Kidney (tissue), 14 donors: ENCODE data around the gene RAB20. TPM values are rescaled to one million over a fixed set of nuclear protein-coding genes. Genes with fewer than 3 reads are reported as not detected.
"Not testable (repeated sequence)": the region's sequence is repeated elsewhere in the genome, so short reads cannot be mapped to it uniquely, and the experiment has no call there.

Source experiments
- DNase-seq, 5 donors: peaks; one replicate each; pipeline ENCODE4 v3.0.0-alpha.2; 2013 to 2020
- FAIRE-seq: peaks from 2 replicates; lab custom pipeline; 2012; peaks lifted over from hg19 to GRCh38; lab: Jason Lieb, UNC
- H3K27ac ChIP-seq, 2 donors: one replicate each; pipeline ENCODE4 v1.7.0; 2013; ENCODE audit warnings: low read depth in 2 of 2, low read length in 2 of 2, inconsistent platforms in 1 of 2
- H3K27me3 ChIP-seq: one replicate; pipeline ENCODE4 v1.7.1; 2013; ENCODE audit warnings: low read length, inconsistent platforms; ENCODE audit not compliant: control insufficient read depth, insufficient read depth
- H3K36me3 ChIP-seq, 3 donors: one replicate each; pipeline versions ENCODE4 v1.7.0 to v1.7.1; 2013; ENCODE audit warnings: low read length in 3 of 3, control low read depth in 1 of 3, inconsistent platforms in 1 of 3; ENCODE audit not compliant: insufficient read depth in 3 of 3, control insufficient read depth in 2 of 3
- H3K4me1 ChIP-seq, 3 donors: one replicate each; pipeline versions ENCODE4 v1.7.0 to v1.7.1; 2013; ENCODE audit warnings: low read length in 3 of 3, inconsistent platforms in 1 of 3, low read depth in 1 of 3; ENCODE audit not compliant: control insufficient read depth in 2 of 3, insufficient read depth in 2 of 3
- H3K4me3 ChIP-seq, 3 donors: one replicate each; pipeline versions ENCODE4 v1.7.0 to v1.8.1; 2013; ENCODE audit warnings: low read length in 3 of 3, control low read depth in 1 of 3, inconsistent platforms in 1 of 3
- H3K9ac ChIP-seq, 3 donors: one replicate each; pipeline versions ENCODE4 v1.7.0 to v1.7.1; 2013; ENCODE audit warnings: low read length in 3 of 3, control low read depth in 1 of 3, inconsistent platforms in 1 of 3
- H3K9me3 ChIP-seq, 3 donors: one replicate each; pipeline versions ENCODE4 v1.7.0 to v1.7.1; 2013; ENCODE audit warnings: low read length in 3 of 3, control low read depth in 1 of 3, inconsistent platforms in 1 of 3; ENCODE audit not compliant: control insufficient read depth in 2 of 3, insufficient read depth in 1 of 3
- CTCF ChIP-seq: IDR thresholded peaks from 3 replicates; pipeline ENCODE4 v1.5.1; 2012; ENCODE audit warnings: mild to moderate bottlenecking, moderate library complexity, borderline replicate concordance; ENCODE audit not compliant: insufficient read depth; ENCODE audit errors: extremely low read depth
- intact Hi-C: fragments of 100-400 bp; cut with DNase I; formaldehyde crosslinking; loops from one replicate; pipeline ENCODE4 v1.11.1; 2022
- polyA plus RNA-seq: library from polyadenylated mRNA; stranded (reverse); fragments of 350-450 nt; fragmentation: Illumina TruSeq; extraction: RNeasy Lipid Tissue Mini Kit (QIAGEN cat#74804); gene quantifications from one replicate; pipeline ENCODE4 v1.2.3, GENCODE V29; 2014; ENCODE audit warnings: low read depth, low replicate concordance; ENCODE audit not compliant: insufficient read depth
- total RNA-seq: library from RNA; stranded (reverse); fragmentation: NEBNext Ultra II Directional; extraction: Animal tissue kit (Norgen Biotek cat#: 25700); gene quantifications from one replicate; pipeline ENCODE4 v1.2.1, GENCODE V29; 2021
- donor health status: control.
- donor health status: control.
- donor health status: control.
- donor health status: control.
- donor health status: control.
- donor health status: DM: yes; HTN: yes; CAD: no.
- donor health status: Normal renal cell carcinoma (clear cell type).

RAB20 gene
- total and polyA plus RNA-seq, 2 donors from 2014 or later: 33.6 to 47.7 TPM

- peaks cover 0 to 4% (median 0%) of the 10 kb centered on the region in 3 donors for H3K4me1 ChIP-seq
- FAIRE-seq (no peak), DNase-seq (no peak)
- TF ChIP-seq CTCF: no peak
- H3K9ac ChIP-seq: no peak overlapping the region
- no peaks in the 10 kb centered on the region for H3K27me3 ChIP-seq
- no peaks in the 10 kb centered on the region for H3K36me3 ChIP-seq
- H3K27ac ChIP-seq: no peak overlapping the region
- H3K4me3 ChIP-seq: no peak overlapping the region
- no peaks in the 10 kb centered on the region for H3K9me3 ChIP-seq
- intact Hi-C loops: no loop called here
Measured at GRCh38 chr13:110607675-110608224, 46.2 kb upstream of the RAB20 start.

- intact Hi-C loops, FAIRE-seq, H3K36me3 ChIP-seq, H3K27me3 ChIP-seq, H3K27ac ChIP-seq, DNase-seq, H3K9ac ChIP-seq, H3K4me3 ChIP-seq, H3K9me3 ChIP-seq, H3K4me1 ChIP-seq: not testable (repeated sequence)
Measured at GRCh38 chr13:110606281-110606680, 44.8 kb upstream of the RAB20 start.

- no peaks in the 10 kb centered on the region for H3K36me3 ChIP-seq
- H3K9ac ChIP-seq: no peak overlapping the region
- H3K4me3 ChIP-seq: no peak overlapping the region
- DNase-seq: no peak
- no peak overlapping the region for H3K27ac ChIP-seq
- TF ChIP-seq CTCF: no peak
- no peak for FAIRE-seq
- no peaks in the 10 kb centered on the region for H3K9me3 ChIP-seq
- intact Hi-C loops: no loop called here
- no peaks in the 10 kb centered on the region for H3K27me3 ChIP-seq
- H3K4me1 ChIP-seq: no peaks in the 10 kb centered on the region
Measured at GRCh38 chr13:110605132-110605531, 43.6 kb upstream of the RAB20 start.

- H3K36me3 ChIP-seq: no peaks in the 10 kb centered on the region
- H3K9ac ChIP-seq: no peak overlapping the region
- no peaks in the 10 kb centered on the region for H3K9me3 ChIP-seq
- H3K4me3 ChIP-seq: no peak overlapping the region
- intact Hi-C loops: no loop called here
- no peaks in the 10 kb centered on the region for H3K27me3 ChIP-seq
- no peak for TF ChIP-seq CTCF
- H3K27ac ChIP-seq: no peak overlapping the region
- no peaks in the 10 kb centered on the region for H3K4me1 ChIP-seq
- no peak for DNase-seq
- no peak for FAIRE-seq
Measured at GRCh38 chr13:110600980-110601379, 39.5 kb upstream of the RAB20 start.
